Breast epithelium (tissue), 3 donors: ENCODE results near the gene APOL1.
"Not testable (repeated sequence)": the region's sequence is repeated elsewhere in the genome, so short reads cannot be mapped to it uniquely, and the experiment has no call there.

ENCODE experiments used
- CTCF ChIP-seq, 3 donors: fragments of 450-650 bp; IDR thresholded peaks; one replicate each; pipeline ENCODE4 v1.5.1; 2016 to 2017; ENCODE audit warnings: antibody characterized with exemption in 3 of 3, mild to moderate bottlenecking in 3 of 3, moderate library complexity in 3 of 3
- POLR2A ChIP-seq: fragments of 450-650 bp; IDR thresholded peaks from one replicate; pipeline ENCODE4 v1.6.1; 2016; ENCODE audit warnings: antibody characterized with exemption, mild to moderate bottlenecking, moderate library complexity

GRCh38 chr22:36209488-36209908 is 43.4 kb upstream of the APOL1 start:
- TF ChIP-seq POLR2A; CTCF (IDR thresholded peaks at IDR 0.05): not testable (repeated sequence)
